ENCODE results near the gene NHSL1. TPM values are rescaled to one million over a fixed set of nuclear protein-coding genes. Genes with fewer than 3 reads are reported as not detected.
A peak's percentile ranks its signal among the peaks of the same experiment; 100 is the strongest.

The NHSL1 gene
- total and polyA plus RNA-seq, 9 of the 15 experiments (the other 6 are each of a cell fraction or from before 2014, with no cell fraction given): 0.09 to 0.20 TPM; not detected in 7

DNA sequence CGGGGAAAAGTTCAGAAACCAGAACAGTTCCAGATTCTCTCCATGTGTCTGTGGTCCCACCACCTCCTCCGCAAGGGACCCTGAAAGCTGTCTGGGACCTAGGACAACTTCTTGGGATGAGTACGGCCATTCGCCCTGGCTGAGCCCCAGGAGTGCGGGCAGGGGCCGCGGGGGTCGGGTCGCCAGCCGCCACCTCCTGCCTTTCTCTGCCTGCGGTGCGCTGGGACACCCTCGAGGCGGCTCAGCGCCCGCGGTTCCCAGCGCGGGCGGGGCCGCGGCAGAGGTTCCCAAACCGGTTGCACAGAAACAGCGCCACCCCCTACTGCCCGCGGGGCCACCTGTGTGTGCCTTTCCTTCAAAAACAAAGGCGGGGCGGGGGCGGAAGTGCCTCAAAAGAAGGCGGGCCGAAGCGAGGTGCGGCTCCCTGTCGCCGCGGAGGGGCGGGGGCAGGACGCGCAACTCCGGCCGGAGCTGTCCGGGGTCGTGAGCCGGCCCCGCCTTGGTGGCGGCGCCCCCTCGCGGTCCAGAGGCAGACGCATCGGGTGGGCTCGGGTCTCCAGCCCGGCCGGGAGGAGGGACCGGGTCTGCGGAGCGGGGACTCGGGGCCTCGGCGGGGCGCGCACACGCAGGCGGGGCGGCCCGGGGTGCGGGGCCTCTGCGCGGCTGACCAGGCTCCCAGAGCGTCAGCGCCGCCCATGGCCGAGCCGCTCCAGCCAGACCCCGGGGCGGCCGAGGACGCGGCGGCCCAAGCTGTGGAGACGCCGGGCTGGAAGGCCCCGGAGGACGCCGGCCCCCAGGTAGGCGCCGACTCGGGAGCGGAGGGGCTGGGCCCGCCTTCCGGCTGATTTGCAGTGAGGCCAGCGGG is 95.3 kb downstream of the NHSL1 start, which contains the start of gene HEBP2 (continued):
- TF ChIP-seq, protein P1, sequence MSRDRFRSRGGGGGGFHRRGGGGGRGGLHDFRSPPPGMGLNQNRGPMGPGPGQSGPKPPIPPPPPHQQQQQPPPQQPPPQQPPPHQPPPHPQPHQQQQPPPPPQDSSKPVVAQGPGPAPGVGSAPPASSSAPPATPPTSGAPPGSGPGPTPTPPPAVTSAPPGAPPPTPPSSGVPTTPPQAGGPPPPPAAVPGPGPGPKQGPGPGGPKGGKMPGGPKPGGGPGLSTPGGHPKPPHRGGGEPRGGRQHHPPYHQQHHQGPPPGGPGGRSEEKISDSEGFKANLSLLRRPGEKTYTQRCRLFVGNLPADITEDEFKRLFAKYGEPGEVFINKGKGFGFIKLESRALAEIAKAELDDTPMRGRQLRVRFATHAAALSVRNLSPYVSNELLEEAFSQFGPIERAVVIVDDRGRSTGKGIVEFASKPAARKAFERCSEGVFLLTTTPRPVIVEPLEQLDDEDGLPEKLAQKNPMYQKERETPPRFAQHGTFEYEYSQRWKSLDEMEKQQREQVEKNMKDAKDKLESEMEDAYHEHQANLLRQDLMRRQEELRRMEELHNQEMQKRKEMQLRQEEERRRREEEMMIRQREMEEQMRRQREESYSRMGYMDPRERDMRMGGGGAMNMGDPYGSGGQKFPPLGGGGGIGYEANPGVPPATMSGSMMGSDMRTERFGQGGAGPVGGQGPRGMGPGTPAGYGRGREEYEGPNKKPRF (IDR thresholded peaks at IDR 0.05; ENCODE audit: low read depth, low read length): no peak
- TF ChIP-seq SMC3 (conservative IDR thresholded peaks at IDR 0.05; ENCODE audit: insufficient read depth, low read depth, low read length) (peak; percentile 35; the same call in 1 of the 2 replicates), ZNF274 (IDR thresholded peaks at IDR 0.05; ENCODE audit: borderline replicate concordance, low read depth, low read length) (no peak), SAP30 (IDR thresholded peaks at IDR 0.05; ENCODE audit: borderline replicate concordance, insufficient read depth, low read depth, low read length, poor library complexity, severe bottlenecking) (peak; percentile 29), LCOR (CRISPR knock-in tag; IDR thresholded peaks at IDR 0.05) (peak; percentile 87), REST (IDR thresholded peaks at IDR 0.05; ENCODE audit: borderline replicate concordance) (peak; percentile 81), REST (CRISPR knock-in tag; IDR thresholded peaks at IDR 0.05; ENCODE audit: low read depth) (no peak; the same call in 1 of the 2 replicates), BCL6 (CRISPR knock-in tag; IDR thresholded peaks at IDR 0.05) (no peak), RBM14 (IDR thresholded peaks at IDR 0.05; ENCODE audit: borderline replicate concordance, insufficient read depth, low read depth, low read length) (peak; percentile 80; the same call in 1 of the 2 replicates), NCOA1 (IDR thresholded peaks at IDR 0.05; ENCODE audit: low read depth) (no peak), NCOA4 (IDR thresholded peaks at IDR 0.05; ENCODE audit: partially characterized antibody) (no peak), ZNF311 (CRISPR knock-in tag; IDR thresholded peaks at IDR 0.05) (no peak), KHSRP (IDR thresholded peaks at IDR 0.05) (no peak), CREB1 (IDR thresholded peaks at IDR 0.05) (peak; percentile 18; the same call in 1 of the 2 replicates), CREB1 (CRISPR knock-in tag; IDR thresholded peaks at IDR 0.05) (peak; percentile 44; the same call in 1 of the 2 replicates), ZBTB8A (IDR thresholded peaks at IDR 0.05; ENCODE audit: partially characterized antibody) (no peak), TCF7L2 (IDR thresholded peaks at IDR 0.05; ENCODE audit: low read depth, low read length) (no peak), GTF2F1 (IDR thresholded peaks at IDR 0.05; ENCODE audit: low read depth, low read length) (peak; percentile 72)

Data from K562 (cell line).